HG03095 (cell line): Measurements from ENCODE around the gene DENND4B.
A peak's percentile ranks its signal among the peaks of the same experiment; 100 is the strongest.
"Not testable (repeated sequence)": the region's sequence is repeated elsewhere in the genome, so short reads cannot be mapped to it uniquely, and the experiment has no call there.

Source experiments
- ATAC-seq: cut with Tn5 transposase; IDR thresholded peaks from one replicate; pipeline ENCODE4 v1.9.1; 2021; ENCODE audit warnings: moderate library complexity; ENCODE audit not compliant: unreplicated experiment

Gene DENND4B

DNA sequence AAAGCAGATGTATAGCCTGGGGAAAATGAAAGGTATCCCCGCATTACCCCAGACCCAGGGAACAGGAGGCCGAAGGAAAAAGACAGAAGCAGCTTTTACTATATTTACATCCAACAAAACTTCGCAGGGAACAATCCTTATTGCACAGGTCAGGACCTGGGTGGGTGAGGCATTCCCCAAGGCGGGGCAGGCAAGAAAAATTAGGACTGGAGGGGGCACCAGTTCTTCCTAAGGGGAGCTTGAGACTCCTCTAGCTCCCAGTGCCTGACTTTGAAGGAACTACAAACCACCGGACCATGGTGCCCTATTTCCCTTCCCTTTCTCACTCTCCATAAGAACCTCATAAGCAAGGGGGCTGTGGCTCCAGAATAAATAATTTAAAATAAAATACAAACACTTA is 17.1 kb downstream of the DENND4B start:
- ATAC-seq, result no peak

DNA sequence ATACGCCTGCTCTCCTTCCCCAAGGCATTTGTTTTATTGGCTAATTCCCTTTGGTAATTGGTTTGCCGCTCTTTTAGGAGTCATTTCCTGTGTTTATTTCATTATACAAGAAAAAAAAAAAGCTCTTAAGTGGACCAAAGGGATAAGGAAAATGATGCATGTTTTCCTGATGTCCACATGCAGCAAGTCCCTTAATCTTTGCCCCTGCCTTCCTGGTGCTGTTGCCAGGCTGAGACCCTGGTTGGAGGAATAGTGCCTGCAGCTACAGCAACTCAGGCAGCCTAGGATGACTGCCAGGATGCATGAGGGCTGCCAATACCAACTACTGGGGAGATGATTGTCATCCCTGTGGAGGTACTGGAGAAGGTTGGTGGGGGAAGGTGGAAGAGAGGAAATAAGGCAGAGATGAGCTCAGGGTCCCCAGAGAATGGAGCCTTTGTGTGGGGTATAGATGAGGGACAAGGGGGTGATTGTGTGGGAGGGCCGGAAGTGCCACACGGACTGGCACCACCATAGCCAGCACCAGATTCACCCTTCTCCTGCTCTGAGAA is 17.7 kb downstream of the DENND4B start:
- ATAC-seq, result no peak

DNA sequence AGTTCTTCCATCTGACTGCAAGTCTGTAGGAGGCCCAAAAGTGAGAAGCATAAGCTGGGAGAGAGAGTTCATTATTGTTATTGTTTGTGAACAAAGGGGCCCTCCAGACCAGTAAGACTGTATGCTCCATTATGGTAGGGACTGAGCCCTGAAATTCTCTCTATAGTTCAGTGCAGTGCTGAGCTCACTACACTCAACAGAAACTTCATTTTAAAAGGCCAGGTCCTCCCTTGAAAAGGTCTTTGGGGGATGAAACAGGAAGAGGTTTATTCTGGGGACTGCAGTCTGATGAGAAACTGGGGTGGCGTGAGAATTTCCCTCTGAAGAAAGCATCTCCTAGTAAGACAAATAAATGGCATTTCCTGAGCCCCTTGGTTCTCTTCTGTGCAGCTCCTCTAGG is 18.3 kb downstream of the DENND4B start:
- no peak for ATAC-seq

DNA sequence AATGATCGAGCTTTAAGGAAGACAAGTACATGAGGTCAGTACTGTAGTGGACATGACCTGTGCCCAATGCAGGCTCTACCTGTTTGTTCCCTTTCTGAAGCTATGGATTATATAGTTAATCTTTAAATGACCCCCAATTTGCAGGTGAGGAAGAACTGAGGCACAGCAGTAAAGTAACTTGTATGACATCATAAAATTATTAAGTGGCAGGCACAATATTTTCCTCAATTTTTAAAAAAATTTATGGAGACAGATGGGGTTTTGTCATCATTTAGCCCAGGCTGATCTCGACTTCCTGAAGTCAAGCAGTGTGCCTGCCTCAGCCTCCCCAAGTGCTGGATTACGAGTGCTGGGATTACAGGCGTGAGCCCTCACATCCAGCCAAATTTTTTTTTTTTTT is 20.1 kb downstream of the DENND4B start:
- ATAC-seq, result no peak

DNA sequence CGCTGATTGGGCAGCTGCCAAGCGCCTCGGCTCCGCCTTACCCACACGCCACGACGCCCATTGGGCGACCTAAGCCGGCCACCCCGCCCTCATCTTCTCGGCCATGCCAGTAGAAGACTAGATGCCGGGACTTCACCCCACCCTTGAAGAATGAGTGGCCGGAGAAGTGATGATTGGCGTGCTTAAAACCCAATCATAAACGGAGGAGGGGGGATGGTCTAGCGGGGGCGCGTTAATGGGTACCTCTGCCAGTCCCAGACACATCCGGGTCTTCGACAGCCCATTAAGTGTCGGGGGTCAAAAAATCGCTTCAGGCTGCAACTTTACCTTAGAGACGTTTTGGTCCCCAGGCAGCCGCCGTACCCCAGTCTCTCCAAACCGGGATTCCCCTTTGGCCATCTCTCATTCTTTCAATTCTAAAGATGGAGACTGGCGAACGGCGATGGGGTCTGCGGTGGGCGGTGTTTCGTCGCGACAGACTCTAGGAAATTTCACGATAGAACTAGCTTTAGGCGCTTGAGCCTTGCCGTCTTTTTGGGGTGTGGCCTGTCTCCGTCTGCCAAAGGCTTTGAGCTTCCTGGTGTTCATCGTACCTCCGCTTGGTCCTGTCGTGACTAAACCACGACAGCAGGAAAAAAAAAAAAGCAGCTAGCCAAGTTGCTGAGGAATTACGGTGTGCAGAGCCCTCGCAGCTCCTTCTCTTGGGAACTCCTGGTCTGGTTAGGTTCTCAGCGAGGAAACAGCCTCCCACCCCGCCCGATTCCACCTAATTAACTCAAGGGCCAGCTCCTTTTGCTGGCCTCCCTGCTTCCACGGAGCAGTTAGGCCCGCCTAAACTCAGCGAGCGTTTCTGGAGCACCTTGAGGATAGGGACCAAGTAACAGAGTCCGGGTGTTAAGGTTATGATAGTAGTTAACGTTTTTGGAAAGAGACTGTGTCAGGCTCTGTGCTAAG is 23.3 kb downstream of the DENND4B start, which contains the start of gene GATAD2B:
Gene GATAD2B (minus strand): TSS at position 1 of the 954 bp plus-strand sequence. CDS start 94,625 bp downstream, outside the sequence.
- peak; percentile 88 for ATAC-seq

DNA sequence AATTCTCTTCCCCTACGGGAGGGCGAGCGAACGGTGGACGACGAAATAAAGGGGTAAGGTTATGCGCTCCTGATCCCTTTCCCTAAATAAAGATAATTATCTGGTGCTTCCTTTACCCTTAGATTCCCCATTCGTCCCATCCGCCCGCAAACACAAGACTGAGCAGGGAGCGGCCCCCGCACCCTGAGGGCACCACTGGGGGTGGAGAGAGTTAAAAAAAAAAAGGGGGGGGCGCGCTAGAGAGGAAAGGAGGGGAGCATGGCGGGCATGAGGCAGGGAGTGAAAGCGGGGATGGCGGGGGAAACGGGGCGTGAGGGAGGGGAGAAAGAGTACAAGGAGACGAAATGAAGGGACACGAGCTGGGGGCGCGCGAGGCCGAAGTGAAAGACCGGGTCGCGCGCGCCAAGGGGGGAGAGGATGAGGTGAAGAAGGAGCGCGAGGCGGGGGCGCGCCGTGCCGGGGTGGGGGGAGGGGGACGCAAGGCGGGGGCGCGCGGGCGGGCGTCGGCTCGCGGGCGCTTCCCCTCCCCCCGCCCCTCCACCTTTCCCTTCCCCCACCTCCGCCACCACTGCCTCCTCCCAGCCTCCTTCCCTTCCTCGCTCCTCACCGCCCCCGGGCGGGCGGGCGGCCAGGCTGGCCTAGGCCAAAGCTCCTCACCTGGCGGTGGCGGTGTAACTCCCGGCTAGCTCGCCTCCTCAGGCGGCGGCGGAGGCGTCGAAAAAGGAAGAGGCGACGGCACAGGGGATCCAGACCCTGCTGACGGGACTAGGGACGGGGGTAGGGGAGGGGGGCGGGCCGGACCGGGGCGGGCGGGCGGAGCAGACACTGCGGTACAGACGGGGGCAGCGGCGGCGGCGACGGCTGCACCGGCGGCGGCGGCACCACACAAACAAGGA is 24.2 kb downstream of the DENND4B start:
- ATAC-seq, result peak; percentile 18

DNA sequence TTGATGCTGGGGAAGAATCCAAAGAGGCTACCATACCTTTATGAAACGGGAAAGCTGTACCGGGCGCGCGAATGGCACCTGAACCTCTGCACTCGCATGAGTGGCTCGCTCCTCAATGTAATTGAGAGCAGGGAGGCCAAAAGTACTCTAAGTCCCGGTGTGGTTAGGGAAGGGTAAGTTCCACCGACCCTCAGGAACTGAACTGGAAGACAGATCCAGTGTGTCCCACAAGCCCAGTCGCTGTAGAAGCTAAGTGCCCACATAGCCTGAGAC is 24.8 kb downstream of the DENND4B start:
- no peak for ATAC-seq

DNA sequence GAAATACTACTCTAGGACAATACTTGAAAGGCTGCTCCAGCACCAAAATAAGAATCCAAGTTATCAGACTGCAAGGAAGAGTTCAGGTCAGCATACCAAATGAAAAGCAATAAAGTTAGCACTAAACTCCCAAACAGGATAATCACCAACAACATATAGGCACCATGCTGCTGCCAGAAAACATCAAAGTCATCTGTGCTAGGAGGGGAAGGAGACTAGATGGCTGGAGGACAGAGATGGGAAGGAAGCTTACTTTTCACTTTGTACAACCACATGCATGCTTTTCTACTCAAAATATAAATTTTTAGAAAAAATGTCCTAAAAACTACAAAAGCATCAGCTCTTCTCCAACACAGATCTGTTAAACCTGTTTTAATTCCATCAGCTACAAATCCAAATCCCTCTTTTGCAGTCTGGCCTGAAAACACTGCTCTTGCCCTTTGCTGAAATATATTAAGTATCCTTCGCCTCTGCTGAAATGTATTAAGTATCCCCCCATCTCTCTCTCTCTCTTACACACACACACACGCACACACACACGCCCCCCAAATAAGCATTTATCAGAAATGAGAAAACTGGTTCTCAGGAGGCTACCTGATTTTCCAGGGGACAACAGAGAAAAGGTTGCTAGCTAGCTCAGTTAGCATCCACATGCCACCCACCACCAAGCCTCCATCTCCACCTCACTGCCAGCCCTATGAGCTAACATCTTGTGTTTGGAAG is 25.3 kb downstream of the DENND4B start:
- no peak for ATAC-seq

DNA sequence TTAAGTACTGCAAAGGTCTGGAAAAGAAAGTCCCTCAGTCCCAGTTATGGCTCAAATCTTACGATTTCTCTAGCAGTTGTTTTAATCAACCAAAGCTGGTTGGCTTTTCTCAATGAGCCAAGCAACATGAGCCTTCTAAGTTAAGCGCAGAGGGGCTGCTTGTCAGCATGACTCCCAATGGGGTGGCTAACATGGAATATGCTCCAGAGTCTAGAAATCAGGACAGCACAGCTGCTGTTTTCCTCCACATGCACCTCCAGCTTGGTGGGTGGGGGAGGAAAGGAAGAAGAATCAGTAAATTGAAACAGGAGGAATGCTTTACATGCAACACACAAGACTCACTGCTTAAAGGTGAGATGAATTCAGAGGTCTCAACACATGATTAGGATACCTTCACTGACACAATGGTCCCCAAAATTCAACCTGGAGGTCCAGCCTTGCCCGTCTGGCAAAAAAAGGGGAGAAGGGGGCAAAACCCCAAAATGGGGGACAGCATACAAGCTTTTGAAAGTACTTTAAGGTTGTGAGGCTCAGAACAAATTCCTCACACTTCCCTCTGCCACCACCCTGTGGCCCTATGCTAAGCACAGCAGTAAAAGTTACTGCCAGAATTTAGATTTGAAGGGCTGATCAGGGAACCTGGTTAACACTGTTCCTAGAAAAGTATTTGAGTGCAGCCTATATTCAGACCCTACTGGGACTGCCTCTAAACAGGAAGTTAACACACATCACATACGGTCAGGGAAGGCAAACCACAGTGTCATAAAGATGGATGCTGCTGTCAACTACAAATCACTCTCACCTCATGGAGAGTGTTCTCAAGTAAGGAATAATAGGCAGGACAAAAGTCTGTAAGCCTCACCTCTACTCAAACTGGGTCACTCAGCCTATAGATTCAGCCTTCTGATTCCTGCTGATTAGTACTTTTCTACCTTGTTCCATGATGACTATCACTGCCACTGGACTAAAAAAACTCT is 26.4 kb downstream of the DENND4B start:
- ATAC-seq, result no peak

DNA sequence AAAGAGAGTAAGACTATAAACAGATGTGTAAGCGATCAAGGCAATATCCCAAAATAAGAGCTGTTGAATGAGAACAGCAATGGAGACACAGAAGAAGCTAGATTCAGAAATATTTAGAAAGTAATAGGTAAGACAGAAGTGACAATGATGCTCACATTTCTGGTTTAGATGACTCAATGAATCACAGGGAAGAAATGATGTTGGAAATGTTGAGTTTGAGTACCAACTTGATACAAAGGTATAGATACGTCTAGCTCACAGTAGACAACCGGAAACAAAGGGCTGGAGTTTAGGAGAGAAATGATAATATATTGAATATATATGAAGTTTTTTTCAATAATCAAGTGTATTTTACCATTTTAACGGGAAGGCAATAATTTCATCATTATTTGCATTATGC is 30.2 kb downstream of the DENND4B start:
- no peak for ATAC-seq

DNA sequence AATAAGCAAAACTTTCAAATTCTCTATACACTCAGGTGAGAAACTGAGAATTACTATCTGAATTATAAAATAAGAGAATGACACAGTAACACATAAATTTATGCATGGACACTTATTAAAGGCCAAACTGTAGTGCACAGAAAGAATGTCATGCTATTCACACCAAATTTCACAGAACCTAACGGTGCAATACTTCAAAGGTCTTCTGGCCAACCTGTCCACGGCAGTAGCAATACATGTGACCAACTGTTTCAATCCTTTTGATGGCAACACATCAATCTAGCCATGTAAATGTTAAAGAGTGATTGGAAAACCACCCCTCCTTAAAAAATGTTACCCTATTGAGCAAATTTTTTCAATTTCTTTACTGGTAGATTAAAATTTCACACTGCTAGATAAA is 34.2 kb downstream of the DENND4B start:
- no peak for ATAC-seq

DNA sequence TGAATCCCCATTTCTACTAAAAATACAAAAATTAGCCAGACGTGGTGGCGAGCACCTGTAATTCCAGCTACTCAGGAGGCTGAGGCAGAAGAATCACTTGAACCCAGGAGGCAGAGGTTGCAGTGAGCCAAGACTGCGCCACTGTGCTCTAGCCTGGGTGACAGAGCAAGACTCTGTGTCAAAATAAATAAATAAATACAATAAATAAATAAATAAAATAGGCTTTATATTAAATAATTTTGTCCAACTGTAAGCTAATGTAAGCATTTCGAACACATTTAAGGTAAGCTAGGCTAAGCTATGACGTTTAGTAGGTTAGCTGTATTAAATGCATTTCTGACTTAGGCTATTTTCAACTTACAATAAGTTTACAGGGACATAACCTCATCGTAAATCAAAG is 36.0 kb downstream of the DENND4B start:
- ATAC-seq, result not testable (repeated sequence)

DNA sequence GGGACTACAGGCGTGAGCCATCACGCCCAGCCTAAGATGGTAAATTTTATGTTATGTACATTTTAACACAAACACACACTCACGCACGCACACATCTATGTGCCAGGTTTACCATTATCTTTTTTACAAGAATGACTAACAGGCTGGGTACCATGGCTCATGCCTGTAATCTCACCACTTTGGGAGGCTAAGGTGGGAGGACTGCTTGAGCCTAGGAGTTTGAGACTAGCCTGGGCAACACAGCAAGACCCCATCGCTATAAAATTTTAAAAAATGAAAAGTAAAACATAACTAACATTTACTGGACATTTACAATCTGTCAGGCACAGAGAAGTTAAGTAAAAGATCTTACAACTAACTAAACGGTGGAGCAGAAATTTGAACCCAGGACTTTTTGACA is 38.4 kb downstream of the DENND4B start:
- ATAC-seq, result no peak

DNA sequence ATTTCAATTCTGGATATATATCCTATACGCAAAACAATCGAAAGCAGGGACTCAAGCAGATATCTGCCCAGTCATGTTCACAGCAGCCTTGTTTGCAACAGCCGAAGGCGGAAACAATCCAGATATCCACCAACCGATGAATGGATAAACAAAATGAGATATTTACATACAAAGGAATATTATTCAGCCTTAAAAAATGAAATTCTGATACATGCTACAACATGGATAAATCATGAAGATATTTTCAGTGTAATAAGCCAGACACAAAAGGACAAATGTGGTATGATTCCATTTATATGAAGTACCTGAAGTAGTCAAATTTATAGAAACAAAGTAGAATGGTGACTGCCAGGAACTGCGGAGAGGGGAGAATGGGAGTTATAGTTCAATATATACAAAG is 39.4 kb downstream of the DENND4B start:
- no peak for ATAC-seq

DNA sequence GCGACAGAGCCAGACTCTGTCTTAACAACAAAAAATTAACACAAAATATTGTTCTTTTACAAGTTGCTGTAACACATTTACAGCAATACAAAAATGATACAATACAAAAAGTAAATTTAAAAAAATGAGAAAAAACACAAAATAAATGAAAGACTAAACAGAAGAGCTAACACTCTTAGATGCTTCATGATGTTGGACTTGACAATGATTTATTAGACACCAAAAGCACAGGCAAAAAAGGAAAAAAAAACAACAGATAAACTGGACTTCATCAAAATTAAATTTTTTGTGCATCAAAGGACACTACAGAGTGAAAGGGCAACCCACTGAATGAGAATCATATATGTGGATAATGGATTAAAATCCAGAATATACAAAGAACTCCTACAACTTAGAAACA is 40.1 kb downstream of the DENND4B start:
- no peak for ATAC-seq

DNA sequence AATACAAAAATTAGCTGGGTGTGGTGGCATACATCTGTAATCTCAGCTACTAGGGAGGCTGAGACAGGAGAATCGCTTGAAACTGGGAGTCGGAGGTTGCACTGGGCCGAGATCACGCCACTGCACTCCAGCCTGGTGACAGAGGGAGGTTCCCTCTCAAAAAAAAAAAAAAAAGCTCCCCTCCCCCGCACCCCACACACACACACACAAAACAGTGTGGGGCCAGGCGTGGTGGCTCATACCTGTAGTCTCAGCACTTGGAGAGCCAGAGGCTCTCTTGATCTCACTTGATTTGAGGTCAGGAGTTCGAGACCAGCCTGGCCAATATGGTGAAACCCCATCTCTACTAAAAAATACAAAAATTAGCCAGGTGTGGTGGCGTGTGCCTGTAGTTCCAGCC is 40.6 kb downstream of the DENND4B start:
- not testable (repeated sequence) for ATAC-seq

DNA sequence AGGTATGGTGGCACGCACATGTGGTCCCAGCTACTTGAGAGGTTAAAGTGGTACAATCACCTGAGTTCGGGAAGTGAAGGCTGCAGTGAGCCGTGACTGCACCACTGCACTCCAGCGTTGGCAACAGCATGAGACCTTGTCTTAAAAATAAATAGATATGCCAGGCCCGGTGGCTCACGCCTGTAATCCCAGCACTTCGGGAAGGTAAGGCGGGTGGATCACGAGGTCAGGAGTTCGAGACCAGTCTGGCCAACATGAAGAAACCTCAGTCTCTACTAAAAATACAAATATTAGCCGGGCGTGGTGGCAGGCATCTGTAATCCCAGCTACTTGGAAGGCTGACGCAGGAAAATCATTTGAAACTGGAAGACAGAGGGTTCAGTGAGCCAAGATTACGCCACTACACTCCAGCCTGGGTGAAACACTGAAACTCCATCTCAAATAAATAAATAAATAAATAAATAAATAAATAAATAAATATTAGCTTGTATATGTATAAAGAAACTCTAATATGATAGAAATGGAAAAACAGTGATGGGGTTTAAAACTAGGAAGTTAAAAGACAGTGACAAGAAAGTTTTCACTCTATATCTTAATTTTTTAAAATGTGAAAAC is 42.6 kb downstream of the DENND4B start:
- ATAC-seq, result no peak

DNA sequence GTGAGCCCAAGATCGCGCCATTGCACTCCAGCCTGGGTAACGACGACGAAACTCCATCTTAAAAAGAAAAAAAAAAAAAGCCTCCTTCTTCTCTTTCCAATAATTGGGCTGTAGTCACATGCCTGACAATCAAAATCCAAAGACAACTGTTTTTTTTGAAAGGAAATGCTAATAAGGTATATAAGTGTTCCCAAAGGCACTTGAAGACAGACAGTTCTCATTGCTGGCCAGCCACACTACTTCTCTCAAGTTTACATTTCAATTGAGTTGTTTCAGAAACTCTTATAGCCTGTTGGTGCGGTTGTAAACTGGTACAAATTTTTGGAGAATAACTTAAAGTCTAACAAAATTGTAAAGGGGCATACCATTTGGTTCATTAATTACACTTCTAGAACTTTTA is 47.0 kb downstream of the DENND4B start:
- ATAC-seq, result no peak

DNA sequence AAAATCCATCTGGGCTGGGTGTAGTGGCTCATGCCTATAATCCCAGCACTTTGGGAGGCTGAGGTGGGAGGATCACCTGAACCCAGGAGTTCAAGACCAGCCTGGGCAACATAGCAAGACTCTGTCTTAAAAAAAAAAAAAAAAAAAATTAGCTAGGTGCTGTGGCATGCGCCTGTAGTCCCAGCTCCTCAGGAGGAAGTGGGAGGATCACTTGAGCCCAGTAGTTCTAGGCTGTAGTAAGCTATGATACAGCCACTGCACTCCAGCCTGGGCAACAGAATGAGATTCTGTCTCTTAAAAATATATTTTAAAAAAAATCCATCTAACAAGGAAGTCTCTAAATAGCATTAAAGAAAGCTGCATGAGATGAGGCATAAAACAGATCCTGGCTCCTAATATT is 50.7 kb downstream of the DENND4B start:
- not testable (repeated sequence) for ATAC-seq
